Measurements from ENCODE around the gene TMEM63A. TPM values are rescaled to one million over a fixed set of nuclear protein-coding genes. Genes with fewer than 3 reads are reported as not detected.

The TMEM63A gene
- total and polyA plus RNA-seq, 10 donors = 15.0 to 143 (median 109) TPM

- WGBS, 5 donors = 70 to 93% (median 75%) methylated on average over 5 to 8 of the region's 8 CpGs
- intact Hi-C loops (cut with DNase I; ENCODE audit: low total_unique reads) = no loop called here
- no peak overlapping the region for H3K27ac ChIP-seq
- H3K4me1 ChIP-seq = peaks cover 4 to 34% (median 20%) of the 10 kb centered on the region in 6 donors
- no peaks in the 10 kb centered on the region for H3K27me3 ChIP-seq (replicated peaks in 1 of 7)
- no peak overlapping the region for H3K4me3 ChIP-seq
- peaks cover 0 to 36% (median 4%) of the 10 kb centered on the region in 6 donors for H3K36me3 ChIP-seq
- TF ChIP-seq POLR2AphosphoS5 (IDR thresholded peaks at IDR 0.05) (no peak), POLR2A (IDR thresholded peaks at IDR 0.05) (no peak), CTCF (IDR thresholded peaks at IDR 0.05 in 8 of 11, conservative IDR thresholded peaks at IDR 0.05 in 3 of 11) (no peak)
- no peak for DNase-seq
- no peaks in the 10 kb centered on the region for H3K9me3 ChIP-seq
Measured at GRCh38 chr1:225827076-225827475, 55.1 kb downstream of the TMEM63A start.

GRCh38 chr1:225825607-225826007, 56.6 kb downstream of the TMEM63A start:
- Histone ChIP-seq H3K27ac (peak overlapping the region in 6 of 8 donors; percentile 2 to 50 (median 32)), H3K27me3 (replicated peaks in 1 of 7) (no peaks in the 10 kb centered on the region), H3K4me3 (no peak overlapping the region), H3K4me1 (peaks cover 4 to 34% (median 20%) of the 10 kb centered on the region in 6 donors), H3K36me3 (peaks cover 0 to 22% (median 0%) of the 10 kb centered on the region in 6 donors), H3K9me3 (no peaks in the 10 kb centered on the region)
- TF ChIP-seq CTCF (IDR thresholded peaks at IDR 0.05 in 8 of 11, conservative IDR thresholded peaks at IDR 0.05 in 3 of 11) (no peak), POLR2AphosphoS5 (IDR thresholded peaks at IDR 0.05) (peak in 1 of 3 donors; percentile 42), POLR2A (IDR thresholded peaks at IDR 0.05) (no peak)
- no peak for DNase-seq
- WGBS, 5 donors = 51 to 70% (median 60%) methylated on average over 7 of the region's 7 CpGs
- intact Hi-C loops (cut with DNase I; ENCODE audit: low total_unique reads) = no loop called here

GRCh38 chr1:225825078-225825477, 57.1 kb downstream of the TMEM63A start:
- DNase-seq = no peak
- peaks cover 4 to 35% (median 20%) of the 10 kb centered on the region in 6 donors for H3K4me1 ChIP-seq
- peak overlapping the region in 4 of 8 donors; percentile 2 to 50 (median 38) for H3K27ac ChIP-seq
- TF ChIP-seq CTCF (IDR thresholded peaks at IDR 0.05 in 8 of 11, conservative IDR thresholded peaks at IDR 0.05 in 3 of 11) = no peak
- TF ChIP-seq POLR2A (IDR thresholded peaks at IDR 0.05) = no peak
- no peak for TF ChIP-seq POLR2AphosphoS5 (IDR thresholded peaks at IDR 0.05)
- H3K4me3 ChIP-seq = no peak overlapping the region
- intact Hi-C loops (cut with DNase I; ENCODE audit: low total_unique reads) = no loop called here
- H3K36me3 ChIP-seq = peaks cover 0 to 16% (median 0%) of the 10 kb centered on the region in 6 donors
- H3K27me3 ChIP-seq (replicated peaks in 1 of 7) = no peaks in the 10 kb centered on the region
- no peaks in the 10 kb centered on the region for H3K9me3 ChIP-seq
- 64 to 91% (median 82%) methylated on average over 6 of the region's 6 CpGs for WGBS, 5 donors

- H3K27me3 ChIP-seq (replicated peaks in 1 of 7) = no peaks in the 10 kb centered on the region
- DNase-seq = no peak
- H3K4me1 ChIP-seq = peaks cover 4 to 40% (median 22%) of the 10 kb centered on the region in 6 donors
- no peak for TF ChIP-seq POLR2A (IDR thresholded peaks at IDR 0.05)
- no peak for TF ChIP-seq CTCF (IDR thresholded peaks at IDR 0.05 in 8 of 11, conservative IDR thresholded peaks at IDR 0.05 in 3 of 11)
- TF ChIP-seq POLR2AphosphoS5 (IDR thresholded peaks at IDR 0.05) = no peak
- 94 to 98% (median 95%) methylated on average over 12 of the region's 12 CpGs for WGBS, 5 donors
- H3K36me3 ChIP-seq = peaks cover 0 to 11% (median 0%) of the 10 kb centered on the region in 6 donors
- no peak overlapping the region for H3K27ac ChIP-seq
- intact Hi-C loops (cut with DNase I; ENCODE audit: low total_unique reads) = no loop called here
- no peaks in the 10 kb centered on the region for H3K9me3 ChIP-seq
- no peak overlapping the region for H3K4me3 ChIP-seq
Measured at GRCh38 chr1:225824533-225824941, 57.6 kb downstream of the TMEM63A start.

All from spleen (tissue), 11 donors.